PC-9 (cell line): ENCODE measurements around the gene ZNF19.

Source experiments
- CTCF ChIP-seq: fragments of 200-600 bp; sonication (generic); conservative IDR thresholded peaks from 2 replicates; pipeline ENCODE4 v1.6.1; 2017; ENCODE audit warnings: mixed run types, antibody characterized with exemption, mild to moderate bottlenecking, moderate library complexity
- EZH2 ChIP-seq: fragments of 200-600 bp; sonication (generic); IDR thresholded peaks from 2 replicates; pipeline ENCODE4 v1.8.0; 2017; ENCODE audit warnings: antibody characterized with exemption, low read depth

GRCh38 chr16:71442051-71442440, 47.1 kb downstream of the ZNF19 start, which contains the start of gene TLE7:
- TF ChIP-seq CTCF (no peak), EZH2 (no peak)
